ENCODE measurements around the gene PHACTR3.
"Not testable (repeated sequence)": the region's sequence is repeated elsewhere in the genome, so short reads cannot be mapped to it uniquely, and the experiment has no call there.

PHACTR3 gene

DNA sequence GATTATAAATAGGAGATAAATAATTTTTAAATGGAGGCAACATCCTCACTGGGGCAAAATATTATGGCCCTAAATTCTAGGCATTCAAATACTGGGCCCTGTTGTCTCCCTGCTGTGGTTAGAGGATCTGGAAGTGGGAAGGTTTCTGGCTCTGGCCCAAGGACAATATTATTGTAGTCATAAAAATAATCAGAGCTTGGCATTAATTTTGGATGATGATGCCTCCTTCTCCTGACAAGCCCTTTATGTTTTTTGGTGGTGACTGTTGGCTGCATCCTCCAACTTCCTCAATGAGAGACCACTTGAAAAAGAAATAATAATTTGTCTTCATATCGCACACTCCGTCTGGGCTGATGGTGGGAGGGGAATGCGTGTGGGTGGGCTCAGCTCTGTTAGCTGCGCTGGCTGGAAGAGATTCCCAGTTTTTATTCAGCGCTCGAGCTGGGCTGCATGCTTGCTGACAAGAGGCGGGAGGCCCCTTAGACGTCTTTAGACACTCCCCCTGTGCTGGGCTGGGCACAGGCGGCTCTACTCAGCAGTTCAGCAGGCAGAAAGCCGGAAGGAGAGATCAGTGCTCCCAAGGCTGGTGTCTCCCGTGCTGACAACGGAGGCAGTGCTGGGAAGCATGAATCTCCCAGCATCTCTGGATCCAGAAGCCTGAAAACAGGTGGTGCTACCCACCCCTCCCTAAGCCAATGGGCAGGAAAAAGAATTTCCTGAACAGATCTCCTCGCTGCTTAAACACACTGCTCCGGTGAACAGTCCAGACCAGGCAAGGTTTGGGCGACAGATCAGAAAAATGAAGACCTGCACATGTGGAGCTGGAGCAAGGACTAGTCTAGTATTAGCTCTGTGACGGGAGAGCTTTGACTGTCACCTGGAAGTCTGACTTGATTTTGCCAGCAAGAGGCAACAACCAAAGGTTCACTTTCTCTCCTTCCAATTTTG lies 231.4 kb downstream of the PHACTR3 start:
- peak; percentile 68 for DNase-seq

- peak; percentile 0 for DNase-seq
Observed at GRCh38 chr20:59836767-59837166, 232.4 kb downstream of the PHACTR3 start.

GRCh38 chr20:59837623-59838394 lies 233.5 kb downstream of the PHACTR3 start:
- no peak for DNase-seq

- DNase-seq = no peak
Observed at GRCh38 chr20:59839400-59839799, 235.1 kb downstream of the PHACTR3 start.

DNA sequence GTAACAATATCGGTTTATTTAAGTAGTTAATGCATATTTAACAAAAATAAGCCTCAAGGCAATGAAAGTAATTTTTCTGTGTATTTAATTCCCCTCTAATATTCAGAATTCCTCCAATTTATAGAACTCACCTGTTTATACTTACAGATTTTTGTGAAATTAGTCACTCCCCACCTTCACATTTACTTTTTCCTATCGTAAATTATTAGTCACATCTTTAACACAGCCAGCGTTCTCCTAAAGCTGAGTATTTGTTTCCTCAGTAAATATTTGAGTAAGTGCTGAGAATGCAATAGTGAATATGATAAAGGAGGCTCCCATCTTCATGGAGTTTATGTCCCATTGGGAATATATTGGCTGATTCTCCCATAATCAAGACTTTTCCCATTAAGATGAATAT lies 241.1 kb downstream of the PHACTR3 start:
- no peak for DNase-seq

DNA sequence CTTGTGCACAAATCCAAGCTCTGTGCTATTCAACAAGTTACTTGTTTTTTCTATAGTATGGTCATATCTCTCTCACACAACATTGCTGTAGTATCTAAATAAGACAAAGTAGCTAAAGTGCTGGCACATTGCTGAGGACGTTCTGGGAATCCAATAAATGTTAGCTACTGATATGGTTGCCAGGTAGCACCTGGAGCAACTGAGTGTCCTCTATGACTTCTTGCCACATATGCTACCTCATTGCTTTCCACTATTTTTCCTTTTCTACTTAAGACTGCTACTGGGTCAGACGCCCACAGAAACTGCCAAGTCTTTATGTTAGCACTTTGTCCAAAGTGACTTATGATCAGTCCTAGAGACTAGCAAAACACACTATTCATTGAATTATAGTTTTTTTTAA lies 243.8 kb downstream of the PHACTR3 start:
- no peak for DNase-seq

DNA sequence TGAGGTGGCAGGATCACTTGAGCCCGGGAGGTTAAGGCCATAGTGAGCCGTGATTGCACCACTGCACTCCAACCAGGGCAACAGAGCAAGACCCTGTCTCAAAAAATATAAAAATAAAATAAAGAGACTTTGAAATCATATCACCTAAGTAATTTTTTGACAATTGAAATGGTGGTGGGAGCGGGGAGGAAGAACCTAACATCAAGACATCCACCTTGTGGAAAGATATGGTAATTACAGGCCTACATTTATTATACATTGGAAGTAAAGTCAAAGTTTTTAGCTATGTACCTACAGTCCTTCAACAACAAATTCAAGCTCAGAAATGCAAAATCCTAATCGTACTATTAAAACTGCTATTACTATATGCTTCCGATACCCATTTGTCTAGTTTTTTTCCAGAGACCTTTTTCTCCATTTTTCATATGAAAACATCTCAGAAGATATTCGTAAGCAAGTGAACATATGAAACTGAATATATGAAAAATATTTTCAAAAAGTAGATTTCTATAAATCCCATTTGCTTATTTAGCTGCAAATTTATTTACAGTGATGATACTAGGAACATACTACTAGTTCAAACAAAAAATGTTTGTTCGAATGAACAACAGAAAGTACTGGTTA lies 245.8 kb downstream of the PHACTR3 start:
- DNase-seq = peak; percentile 3

DNA sequence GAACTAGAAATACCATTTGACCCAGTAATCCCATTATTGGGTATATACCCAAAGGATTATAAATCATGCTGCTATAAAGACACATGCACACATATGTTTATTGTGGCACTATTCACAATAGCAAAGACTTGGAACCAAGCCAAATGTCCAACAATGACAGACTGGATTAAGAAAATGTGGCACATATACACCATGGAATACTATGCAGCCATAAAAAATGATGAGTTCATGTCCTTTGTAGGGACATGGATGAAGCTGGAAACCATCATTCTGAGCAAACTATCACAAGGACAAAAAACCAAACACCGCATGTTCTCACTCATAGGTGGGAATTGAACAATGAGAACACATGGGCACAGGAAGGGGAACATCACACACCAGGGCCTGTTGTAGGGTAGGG lies 252.2 kb downstream of the PHACTR3 start:
- DNase-seq = not testable (repeated sequence)

GRCh38 chr20:59856941-59857340 lies 252.6 kb downstream of the PHACTR3 start:
- not testable (repeated sequence) for DNase-seq

- no peak for DNase-seq
Observed at GRCh38 chr20:59857966-59858365, 253.6 kb downstream of the PHACTR3 start.

DNA sequence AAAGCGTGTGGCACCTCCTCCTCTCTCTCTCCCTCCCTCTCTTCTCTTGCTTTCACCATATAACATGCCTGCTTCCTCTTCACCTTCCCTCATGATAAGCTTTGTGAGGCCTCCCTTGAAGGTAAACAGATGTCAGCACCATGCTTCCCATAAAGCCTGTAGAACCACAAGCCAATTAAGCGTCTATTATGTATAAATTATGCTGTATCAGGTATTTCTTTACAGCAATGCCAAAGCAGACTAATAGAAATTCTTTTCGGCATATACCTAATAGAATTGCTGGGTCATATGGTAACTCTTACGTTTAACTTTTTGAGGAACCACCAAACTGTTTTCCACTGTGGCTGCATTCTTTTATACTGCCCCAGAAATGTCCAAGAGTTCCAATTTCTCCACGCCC lies 254.1 kb downstream of the PHACTR3 start:
- no peak for DNase-seq

DNA sequence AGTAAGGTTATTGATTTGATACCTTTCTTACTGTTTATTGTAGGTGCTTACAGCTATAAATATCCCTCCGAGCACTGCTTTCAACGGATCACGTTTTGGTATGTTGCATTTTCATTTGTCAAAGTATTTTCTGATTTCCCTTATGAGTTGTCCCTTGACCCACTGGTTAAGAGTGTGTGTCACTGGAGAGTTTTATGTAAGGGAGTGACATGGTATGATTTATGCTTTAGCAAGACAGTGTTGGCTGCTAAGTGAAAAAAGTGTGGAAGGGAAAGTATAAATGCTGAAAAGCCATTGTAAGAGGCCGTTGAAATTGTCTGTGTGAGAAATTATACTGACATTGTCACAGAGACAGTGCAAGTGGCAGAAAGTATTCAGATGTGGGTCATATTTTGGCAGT lies 257.1 kb downstream of the PHACTR3 start:
- DNase-seq = no peak

- no peak for DNase-seq
Observed at GRCh38 chr20:59863058-59863457, 258.7 kb downstream of the PHACTR3 start.

GRCh38 chr20:59864726-59865125 lies 260.4 kb downstream of the PHACTR3 start:
- DNase-seq = no peak

- no peak for DNase-seq
Observed at GRCh38 chr20:59866338-59866737, 262.0 kb downstream of the PHACTR3 start.

- DNase-seq = no peak
Observed at GRCh38 chr20:59871096-59871495, 266.8 kb downstream of the PHACTR3 start.

DNA sequence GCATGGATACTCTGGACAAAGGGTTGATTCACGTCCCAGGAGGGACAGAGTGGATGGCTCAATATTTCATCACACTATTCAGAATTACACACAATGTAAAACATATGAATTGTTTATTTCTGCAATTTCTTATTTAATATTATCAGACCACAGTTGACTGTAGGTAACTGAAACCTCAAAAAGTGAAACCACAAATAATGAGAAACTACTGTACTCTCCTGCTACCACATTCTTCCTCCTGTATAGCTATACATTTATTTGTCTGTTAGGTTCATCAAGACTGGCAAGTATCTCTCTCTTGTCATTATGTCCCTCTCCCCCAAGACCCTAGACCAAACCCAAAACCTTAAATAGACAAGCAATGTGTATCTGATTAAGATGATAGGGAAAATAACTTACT lies 269.1 kb downstream of the PHACTR3 start:
- no peak for DNase-seq

- no peak for DNase-seq
Observed at GRCh38 chr20:59880198-59880597, 275.9 kb downstream of the PHACTR3 start.

DNA sequence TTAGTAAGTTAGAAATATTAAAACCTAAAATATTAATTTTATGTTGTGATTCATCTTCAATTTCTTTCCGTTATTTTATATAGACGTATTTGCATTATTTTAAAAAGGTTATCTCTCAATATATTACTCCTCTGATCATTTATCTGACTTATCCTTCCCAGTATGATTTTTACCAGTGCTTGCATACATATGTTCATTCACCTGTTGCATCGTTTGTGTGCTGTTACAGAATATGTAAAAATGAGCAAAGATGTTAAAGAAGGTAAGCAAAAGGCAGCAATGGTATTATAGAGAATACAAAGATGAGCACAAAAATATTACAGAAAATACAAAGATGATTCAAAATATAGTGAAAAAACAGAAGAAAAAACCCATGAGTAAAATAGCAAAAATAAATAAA lies 280.2 kb downstream of the PHACTR3 start:
- DNase-seq = no peak

DNA sequence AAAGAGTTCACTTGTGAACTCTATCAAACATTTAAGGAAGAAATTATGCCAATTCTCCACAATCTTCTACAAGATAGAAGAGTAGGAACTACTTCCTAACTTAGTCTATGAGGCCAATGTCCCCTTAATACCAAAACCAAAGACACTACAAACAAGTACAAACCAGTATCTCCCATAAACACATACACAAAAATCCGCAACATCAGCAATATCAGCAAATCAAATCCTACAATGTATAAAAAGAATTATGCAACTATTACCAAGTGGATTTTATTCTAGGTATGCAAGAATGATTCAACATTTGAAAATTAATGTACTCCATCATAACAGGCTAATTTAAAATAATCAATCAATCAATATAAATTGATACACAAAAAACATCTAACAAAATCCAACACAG lies 283.7 kb downstream of the PHACTR3 start:
- DNase-seq = no peak

DNA sequence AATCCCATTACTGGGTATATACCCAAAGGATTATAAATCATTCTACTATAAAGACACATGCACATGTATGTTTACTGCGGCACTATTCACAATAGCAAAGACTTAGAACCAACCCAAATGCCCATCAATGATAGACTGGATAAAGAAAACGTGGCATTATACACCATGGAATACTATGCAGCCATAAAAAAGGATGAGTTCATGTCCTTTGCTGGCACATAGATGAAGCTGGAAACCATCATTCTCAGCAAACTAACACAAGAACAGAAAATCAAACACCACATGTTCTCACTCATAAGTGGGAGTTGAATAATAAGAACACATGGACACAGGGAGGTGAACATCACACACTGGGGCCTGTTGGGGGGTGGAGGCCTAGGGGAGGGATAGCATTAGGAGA lies 285.7 kb downstream of the PHACTR3 start:
- DNase-seq = not testable (repeated sequence)

GRCh38 chr20:59891581-59891980 lies 287.2 kb downstream of the PHACTR3 start:
- DNase-seq = no peak

DNA sequence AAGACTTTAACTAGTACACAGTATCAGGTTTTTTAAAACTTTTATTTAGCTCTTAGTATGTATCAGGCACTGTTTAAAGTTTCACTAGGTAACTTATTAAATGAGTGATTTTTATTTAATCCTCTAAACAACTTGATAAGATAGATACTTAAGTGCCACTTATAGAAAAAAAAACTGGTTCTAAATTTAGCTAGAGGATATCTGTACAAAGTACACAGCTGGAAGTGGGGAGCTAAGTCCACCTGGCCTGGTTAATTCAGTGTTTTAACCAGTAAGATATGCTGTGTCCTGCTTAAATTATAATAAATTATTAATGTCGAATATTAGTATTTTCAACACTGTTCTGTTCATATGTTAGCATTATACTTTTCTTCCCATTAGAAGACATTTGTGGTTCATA lies 291.6 kb downstream of the PHACTR3 start:
- no peak for DNase-seq
